GM19455 (cell line): ENCODE results near the gene SERPINB13.
"Not testable (repeated sequence)": the region's sequence is repeated elsewhere in the genome, so short reads cannot be mapped to it uniquely, and the experiment has no call there.

ENCODE experiments used
- ATAC-seq: cut with Tn5 transposase; IDR thresholded peaks from one replicate; pipeline ENCODE4 v1.9.1; 2021; ENCODE audit not compliant: unreplicated experiment

Gene SERPINB13

DNA sequence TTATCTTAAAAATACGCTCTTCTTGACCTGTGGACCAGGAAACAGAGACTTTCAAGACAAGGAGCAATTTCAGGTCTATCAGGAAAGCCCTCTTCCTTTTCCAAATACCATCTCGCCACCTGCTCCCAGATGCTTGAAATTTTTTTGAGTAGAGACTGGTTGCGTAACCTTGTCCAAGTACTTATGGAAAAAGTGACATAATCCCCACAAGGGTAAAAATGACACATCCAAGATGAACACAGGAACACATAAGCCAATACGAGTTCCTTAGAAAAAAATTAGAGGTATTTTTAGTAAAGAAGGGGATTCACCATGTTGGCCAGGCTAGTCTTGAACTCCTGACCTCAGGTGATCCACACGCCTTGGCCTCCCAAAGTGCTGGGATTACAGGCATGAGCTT is 1.8 kb downstream of the SERPINB13 start:
- ATAC-seq, result no peak

DNA sequence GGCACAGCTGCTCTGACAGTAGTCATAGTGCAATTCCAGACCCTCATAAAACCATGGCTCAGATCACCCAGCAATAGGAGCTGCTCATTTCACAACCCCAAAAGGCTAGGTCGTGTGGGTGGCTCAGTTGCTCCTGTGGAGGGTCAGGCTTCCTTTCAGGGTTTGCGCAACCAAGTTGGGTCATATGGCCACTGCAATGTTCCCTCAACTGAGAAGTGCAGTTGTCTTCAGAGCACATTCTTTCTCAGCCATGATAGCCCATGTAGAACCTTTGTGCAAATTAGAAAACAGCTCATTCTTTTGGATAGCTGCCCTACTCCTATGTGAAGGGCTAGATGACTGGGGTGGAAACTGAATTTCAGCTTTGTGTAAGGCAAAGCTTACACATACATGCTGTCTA is 3.2 kb downstream of the SERPINB13 start:
- ATAC-seq, result no peak

DNA sequence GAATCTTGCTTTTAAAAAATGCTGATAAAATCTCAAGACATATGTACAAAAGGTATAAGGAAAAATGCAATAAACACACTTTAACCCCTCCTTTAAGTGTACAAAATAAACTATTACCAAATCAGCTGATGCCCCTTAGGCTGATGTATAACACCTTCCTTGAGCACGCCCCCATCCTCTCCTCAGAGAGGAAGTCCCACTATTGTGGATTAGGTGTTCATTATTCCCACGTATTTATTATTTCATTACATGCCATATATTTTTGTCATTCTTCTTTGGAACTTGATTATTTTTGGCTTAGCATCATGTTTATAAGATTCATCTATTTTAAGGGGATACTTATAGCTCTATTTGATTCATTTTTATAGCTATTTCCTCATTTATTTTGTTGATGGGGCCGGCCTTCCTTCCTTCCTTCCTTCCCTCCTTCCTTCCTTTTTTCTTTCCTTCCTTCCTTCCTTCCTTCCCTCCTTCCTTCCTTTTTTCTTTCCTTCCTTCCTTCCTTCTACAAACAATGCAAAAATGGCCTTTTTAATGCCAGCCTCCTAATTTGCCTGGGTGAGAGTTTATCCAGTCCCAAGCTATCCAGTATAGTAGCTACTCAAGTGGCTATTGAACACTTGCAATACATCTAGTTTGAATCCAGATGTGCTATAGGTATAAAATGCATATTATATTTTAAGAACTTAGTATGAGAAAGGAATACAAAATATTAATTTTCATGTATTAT is 4.0 kb downstream of the SERPINB13 start:
- ATAC-seq, result no peak

DNA sequence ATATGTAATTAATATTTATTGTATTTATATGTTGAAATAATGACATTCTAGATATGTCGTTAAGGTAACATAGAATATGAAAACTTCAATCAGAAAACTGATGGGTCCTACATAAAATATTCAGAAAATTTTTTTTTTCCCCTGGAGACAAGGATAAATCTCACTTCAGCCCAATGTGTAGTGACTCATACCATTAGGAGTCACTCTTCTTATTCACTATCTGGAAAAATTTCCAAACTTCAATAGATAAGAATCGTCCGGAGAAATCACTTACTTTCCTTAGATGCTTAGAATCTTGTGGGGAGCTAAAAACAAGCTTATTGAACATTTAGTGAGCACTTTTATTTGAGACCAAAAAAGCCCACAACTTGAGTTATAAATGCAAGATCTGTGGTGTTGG is 4.6 kb downstream of the SERPINB13 start:
- no peak for ATAC-seq

DNA sequence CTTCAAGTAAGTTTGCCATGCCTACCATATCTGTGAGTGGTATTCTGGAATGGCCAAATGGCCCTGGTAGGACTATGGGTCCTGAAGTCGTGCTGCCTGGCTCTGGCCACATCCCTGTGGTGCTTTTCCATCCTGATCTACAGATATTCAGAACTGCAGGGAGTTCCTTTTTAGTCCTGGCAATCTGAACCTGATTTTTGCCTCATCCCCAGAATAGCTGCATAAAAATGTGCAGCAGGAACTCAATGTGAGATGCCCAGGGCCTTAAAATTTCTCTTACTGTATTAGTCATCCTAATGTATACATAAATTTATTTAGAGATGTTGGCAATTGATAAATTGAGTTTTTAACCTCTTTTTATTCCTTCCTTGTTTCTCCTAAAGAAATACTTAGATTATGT is 5.3 kb downstream of the SERPINB13 start:
- no peak for ATAC-seq

DNA sequence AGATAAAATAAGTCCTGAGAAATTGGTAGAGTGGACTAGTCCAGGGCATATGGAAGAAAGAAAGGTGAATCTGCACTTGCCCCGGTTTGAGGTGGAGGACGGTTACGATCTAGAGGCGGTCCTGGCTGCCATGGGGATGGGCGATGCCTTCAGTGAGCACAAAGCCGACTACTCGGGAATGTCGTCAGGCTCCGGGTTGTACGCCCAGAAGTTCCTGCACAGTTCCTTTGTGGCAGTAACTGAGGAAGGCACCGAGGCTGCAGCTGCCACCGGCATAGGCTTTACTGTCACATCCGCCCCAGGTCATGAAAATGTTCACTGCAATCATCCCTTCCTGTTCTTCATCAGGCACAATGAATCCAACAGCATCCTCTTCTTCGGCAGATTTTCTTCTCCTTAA is 9.8 kb downstream of the SERPINB13 start:
- ATAC-seq, result no peak

DNA sequence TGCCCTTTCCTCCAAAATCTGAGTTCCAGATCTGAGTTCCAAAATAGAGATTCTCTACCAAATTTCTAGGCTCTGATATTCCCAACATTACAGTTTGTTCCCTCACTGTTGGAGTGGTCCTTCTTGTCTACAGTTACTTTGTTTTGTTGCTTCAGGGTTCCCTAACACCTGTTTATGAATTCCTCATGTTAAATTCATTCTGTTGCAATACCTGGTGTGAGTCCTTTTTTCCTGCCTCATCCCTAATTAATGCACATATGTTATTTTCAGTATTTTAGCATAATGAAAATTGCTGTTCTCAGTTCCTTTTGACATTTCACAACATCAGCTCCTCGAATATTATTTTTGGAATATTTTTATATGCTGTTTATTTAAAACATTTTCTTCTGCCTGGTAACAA is 16.2 kb downstream of the SERPINB13 start:
- ATAC-seq, result no peak

DNA sequence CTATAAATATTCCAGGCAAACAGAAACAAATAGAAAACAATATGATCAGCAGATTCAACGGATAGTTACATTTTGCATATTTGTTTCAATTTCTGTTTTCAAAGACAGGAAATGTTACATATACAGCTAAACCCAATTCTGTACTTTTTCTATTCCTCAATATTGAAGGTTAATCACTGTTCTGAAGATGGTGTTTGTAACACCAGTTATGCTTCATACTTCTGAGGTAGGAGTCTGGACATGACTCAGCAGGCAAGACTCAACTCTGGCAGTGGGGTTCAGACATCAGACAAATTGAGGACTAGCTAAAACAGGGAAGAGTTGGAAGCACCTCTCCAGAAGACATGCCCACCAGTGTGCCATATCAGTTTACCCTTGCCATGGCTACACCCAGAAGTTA is 16.6 kb downstream of the SERPINB13 start:
- ATAC-seq, result peak; percentile 92

DNA sequence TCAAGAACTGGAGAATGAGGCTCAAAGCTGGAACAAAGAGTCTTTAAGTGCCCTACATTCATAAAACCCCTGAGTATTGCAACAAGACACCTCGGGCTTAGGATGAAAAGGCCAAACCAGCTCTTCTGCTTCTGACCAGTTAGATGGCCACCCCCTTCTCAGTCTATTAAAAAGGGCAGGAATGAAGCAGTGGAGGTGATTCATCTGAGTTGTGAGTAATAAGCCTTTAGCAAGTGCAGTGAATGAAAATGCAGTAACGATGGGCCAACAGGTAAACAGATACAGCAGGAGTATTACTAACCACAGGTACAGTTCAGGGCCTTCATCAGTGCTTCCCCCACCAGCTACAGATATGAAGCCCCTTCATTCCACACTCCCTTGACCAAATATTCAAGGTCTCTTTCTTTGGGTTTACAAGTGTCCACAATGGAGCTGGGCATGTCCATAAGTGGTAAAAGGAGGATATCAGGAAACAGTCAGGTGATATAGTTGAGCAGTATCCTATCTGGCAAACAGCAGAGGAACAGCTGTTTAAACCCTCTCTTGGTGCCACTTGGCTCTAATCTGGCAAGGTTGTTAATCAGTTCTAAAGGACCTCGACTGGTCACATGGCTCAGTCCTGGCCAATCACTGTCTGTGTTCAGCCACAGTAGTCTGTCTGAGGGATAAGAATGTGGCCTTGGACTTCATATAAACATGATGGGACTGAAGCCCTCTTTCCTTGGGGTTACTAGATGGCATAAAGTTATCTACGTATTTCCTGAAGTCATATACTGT is 17.8 kb downstream of the SERPINB13 start:
- ATAC-seq, result no peak

DNA sequence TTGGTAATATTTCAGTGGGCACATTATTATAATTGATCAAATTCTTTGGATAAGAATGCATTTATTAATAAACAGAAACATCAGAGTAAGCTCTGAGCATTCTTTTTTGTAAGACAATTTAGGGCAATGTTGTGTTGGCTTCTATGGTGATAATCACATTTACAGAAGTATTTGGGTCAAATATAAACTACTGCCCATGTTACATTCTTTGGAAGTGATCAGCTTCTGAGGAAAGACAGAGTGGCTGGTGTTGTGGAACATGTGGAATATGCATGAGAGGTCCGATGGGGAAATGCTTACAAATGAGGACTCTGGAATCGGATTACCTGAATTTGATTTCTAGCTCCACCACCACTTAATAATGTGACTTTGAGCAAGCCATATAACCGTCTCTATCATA is 19.4 kb downstream of the SERPINB13 start:
- no peak for ATAC-seq

DNA sequence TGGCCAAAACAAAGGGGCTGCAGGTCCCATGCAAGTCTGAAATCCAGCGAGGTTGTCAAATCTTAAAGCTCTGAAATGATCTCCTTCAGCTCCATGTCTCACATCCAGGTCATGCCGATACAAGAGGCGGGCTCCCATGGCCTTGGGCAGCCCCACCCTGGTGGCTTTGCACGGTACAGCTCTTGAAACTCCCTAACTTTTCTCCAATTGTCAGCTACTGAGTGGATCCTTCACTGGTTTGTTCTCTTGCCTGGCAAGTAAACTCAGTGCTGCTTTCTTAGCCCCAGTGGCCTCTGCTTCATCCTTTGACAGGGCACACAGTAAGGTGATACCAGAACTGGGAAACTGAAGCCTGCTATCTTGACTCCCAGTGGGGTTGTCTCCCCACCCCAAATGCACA is 26.3 kb downstream of the SERPINB13 start:
- no peak for ATAC-seq

DNA sequence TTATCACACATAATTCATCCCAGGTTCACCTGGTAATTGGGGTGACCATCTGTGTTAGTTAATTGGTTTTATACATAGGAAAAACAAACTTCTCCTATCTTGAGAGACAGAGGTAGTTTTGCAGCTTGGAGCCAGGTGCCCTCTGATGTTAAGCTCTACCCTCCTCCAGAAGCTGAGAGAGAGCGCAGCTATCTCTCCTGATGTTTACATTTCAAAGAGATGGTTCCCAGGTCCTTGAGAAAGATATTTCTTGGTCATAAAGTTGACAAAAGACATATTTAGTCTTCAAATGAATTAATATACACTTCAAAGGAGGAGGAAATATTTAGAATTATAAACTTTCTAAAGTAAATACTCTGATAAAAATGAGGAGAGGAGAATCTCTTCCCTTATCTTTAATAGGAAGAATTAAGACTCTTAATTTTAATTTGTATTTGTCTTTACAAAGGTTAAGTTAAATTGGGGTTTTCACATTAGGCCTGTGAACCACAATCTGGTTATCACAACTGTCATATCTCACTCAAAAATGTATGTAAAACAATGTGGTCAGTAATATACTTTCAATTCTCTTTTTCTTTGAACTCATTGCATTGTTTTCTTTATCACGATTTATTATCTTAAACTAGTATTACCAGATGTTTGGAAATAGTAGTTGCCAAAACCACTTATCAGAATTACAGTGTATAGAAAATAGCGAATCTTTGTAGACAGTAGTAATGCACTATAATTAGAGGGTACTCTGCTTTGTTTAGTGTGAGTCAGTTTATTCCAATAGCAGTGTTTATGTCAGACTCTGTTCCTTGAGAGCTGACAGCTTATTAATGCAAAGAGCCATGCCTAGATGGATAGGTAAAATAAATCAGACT is 30.1 kb downstream of the SERPINB13 start:
- peak; percentile 78 for ATAC-seq

DNA sequence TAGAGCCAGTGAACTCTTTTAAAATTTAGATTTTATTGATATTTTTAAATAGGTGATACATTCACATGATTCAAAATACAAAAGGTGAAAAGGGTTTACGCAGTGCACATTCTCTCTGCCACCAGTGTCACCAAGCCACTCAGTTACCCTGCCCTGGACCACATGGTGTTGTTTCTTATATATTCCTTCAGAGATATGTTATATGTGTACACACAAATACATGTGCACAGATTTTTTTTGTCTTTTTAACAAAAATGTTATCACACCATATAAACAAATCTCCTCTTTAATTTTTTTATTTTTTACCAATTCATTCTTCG is 30.7 kb downstream of the SERPINB13 start:
- ATAC-seq, result no peak

DNA sequence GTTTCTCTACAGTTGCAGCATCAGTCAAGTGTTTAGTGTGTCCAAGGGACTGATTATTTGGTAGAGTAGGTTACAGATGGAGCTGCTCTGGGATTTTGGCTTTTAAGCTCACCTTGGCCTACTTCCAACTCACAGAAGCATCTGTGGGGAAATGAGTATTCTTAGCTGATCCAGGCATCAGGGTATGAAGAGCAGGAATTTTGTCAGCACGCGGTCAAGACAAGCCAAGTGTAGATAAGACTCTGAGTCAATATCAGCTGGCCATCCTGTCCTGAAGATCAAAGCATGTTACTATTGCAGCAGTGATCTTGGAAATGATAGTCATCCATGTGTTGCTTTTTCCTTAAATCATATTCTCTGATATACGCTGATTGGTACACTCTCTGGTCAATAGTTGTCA is 32.5 kb downstream of the SERPINB13 start:
- ATAC-seq, result no peak

DNA sequence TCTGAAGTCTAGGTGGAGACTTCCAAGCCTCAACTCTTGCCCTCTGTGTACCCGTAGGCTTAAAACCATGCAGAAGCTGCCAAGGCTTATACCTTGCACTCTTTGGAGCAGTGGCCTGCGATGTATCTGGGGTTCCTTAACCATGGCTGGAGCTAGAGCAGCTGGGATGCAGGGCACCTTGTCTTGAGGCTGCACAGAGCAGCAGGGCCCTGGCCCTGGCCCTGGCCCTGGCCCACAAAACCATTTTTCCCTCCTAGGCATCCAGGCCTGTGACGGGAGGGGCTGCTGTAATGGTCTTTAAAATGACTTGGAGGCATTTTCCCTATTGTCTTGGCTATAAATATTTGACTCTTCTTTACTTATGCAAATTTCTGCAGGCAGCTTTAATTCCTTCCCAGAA is 37.7 kb downstream of the SERPINB13 start:
- ATAC-seq, result no peak

DNA sequence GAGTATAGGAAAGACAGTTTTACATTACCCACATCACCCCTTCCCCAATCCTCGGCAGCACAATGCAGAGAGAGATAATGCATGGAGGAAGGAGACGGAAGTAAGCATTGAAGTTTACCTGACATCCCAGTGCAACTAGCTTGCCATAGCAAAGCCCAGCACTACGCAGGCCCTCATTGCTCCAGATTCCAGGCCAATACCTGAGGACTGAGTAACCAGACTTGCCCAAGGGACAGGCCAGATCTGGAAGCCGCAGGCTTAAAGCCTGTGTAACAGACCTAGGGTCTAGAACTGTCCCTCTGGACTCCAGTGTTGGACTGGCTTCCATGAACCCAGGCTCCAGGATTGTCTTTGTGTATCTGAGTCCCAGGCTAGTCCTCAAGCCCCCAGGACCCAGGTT is 39.3 kb downstream of the SERPINB13 start:
- no peak for ATAC-seq

DNA sequence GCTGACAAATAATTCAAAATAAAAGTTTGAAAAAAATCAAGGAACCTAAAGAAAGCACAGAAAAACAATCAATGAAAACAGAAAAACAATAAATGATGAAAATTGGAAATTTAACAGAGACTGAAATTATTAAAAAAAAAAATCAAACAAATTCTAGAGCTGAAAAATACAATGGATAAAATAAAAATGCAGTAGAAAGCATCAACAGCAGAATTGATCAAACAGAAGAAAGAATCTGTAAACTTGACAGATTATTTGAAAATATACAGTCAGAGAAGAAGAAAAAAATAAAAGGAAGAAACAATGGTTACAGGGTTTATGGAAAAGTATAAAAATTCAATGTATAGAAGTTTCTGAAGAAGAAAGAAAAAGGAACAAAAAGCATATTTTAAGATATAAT is 40.7 kb downstream of the SERPINB13 start:
- ATAC-seq, result no peak

DNA sequence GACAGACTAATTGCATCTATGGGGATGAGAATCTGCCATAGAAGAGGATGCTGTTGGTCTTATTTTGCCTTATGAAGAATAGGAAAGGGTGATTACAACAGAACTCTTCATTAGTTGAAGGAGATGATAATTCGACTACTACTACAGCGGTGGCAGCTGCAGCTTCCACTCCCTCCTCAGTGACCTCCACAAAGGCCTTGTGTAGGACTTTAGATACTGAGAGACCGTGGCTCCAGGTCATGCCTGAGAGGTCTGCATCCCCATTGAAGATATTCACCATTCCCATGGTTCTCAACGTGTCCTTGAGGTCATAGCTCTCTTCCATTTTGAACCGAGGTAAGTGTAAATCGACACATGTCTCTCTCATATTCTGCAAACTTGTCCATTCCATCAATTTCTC is 50.6 kb downstream of the SERPINB13 start:
- no peak for ATAC-seq

DNA sequence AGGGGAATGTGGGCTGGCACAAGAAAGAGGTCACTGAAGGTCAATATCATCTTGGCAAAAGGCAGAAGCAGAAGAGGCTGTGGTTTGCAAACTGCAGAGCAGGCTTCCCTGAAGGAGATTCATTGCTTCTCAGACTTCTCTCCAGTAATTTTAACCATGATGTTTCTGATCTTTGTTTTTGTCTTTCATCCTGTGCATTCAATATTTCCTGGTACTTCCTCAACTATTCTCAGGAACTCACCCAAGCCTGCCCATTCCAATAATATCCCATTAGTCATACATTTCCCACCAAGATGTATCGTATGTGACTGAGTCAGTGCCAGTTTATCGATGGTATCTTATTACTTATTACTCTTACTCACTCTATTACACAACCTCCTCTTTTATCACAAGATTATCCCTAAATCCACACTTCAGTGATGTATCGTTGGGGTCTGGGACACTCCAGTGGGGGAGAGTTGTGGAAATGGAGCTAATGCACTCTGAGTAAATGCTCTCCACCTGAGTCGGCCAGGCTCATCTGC is 54.1 kb downstream of the SERPINB13 start:
- not testable (repeated sequence) for ATAC-seq

DNA sequence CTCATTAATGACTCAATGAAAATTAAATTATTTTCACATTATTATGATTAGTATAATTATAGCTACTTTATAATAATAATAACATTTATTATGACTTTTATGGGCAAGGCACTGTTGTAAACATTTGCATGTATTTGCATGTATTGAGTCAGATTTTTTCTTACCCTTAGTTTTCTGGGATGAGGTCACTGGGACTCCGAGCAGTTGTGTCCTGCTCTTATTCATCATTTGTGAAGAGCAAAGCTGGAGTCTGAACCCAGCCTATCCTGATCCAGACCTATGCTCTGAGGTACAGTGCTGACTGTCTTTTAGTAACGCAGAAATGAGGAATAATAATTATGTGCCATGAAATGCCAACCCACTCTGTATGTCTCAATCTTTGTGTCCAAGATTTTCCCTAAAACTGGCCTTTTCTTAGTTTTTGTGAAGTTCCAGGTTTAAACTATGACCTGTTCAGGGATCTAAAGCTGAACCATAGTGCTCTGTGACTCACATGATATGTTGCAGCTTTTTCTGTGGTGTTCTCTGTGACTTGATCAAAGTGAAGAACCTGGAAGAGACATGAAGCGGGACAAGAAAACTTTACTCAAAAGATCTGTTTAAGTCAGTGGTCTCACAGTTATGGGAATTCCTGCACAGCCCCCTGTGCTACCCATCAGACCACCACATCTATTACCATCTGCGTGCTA is 55.7 kb downstream of the SERPINB13 start:
- ATAC-seq, result not testable (repeated sequence)

DNA sequence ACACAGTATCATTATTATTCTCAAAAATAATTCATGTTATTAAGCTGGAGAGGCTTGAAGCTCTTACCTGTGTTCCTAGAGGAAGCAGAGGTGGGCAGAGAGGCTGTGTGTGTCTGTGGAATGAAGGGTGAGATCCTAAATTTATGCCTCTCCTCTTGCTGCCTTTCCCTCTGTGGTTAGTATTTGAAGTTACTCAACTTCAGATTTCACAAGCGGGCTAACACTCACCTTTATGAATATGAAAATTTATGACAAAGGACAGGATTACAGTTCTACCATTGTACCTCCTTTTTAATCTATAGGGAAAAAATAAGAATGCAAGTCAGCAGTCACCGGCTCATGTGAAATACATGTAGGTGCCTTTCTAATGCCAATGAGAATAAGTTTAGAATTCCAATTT is 57.0 kb downstream of the SERPINB13 start, which contains the start of gene SERPINB4:
TSS of gene SERPINB4 (minus strand) at position 115 of the 400 bp plus-strand sequence. CDS start 679 bp downstream, outside the sequence.
- ATAC-seq, result not testable (repeated sequence)
